ENCODE data around the gene SDK1. TPM values are rescaled to one million over a fixed set of nuclear protein-coding genes. Genes with fewer than 3 reads are reported as not detected.

Gene SDK1
- total RNA-seq, 1 experiment from 2014 or later, result 20.0 TPM

DNA sequence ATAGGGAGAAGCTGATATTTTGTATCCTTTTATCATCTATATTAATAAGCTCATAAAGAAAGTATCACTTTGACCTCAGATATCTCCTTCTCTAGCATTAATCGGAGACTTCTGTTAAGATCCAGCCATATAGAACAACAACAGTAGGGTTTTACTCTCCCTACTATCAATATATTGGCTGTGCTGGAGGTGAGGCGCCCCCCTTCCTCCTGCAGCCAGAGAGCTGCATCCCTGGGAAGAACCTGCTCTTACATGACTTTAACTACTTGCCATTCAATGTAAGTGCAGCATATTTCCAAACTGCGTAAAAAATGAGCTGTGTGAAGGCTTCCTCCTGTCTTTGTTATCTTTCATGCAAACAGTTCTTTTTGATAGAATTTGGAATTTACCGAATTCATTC is 247.8 kb downstream of the SDK1 start:
- CTCF ChIA-PET, result interaction anchor here (0.6 kb wide), 1 partner anchor 1076 kb away, joined by 3 read pairs; no protein-coding TSS in a partner anchor
- TF ChIP-seq, protein P1, sequence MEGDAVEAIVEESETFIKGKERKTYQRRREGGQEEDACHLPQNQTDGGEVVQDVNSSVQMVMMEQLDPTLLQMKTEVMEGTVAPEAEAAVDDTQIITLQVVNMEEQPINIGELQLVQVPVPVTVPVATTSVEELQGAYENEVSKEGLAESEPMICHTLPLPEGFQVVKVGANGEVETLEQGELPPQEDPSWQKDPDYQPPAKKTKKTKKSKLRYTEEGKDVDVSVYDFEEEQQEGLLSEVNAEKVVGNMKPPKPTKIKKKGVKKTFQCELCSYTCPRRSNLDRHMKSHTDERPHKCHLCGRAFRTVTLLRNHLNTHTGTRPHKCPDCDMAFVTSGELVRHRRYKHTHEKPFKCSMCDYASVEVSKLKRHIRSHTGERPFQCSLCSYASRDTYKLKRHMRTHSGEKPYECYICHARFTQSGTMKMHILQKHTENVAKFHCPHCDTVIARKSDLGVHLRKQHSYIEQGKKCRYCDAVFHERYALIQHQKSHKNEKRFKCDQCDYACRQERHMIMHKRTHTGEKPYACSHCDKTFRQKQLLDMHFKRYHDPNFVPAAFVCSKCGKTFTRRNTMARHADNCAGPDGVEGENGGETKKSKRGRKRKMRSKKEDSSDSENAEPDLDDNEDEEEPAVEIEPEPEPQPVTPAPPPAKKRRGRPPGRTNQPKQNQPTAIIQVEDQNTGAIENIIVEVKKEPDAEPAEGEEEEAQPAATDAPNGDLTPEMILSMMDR (IDR thresholded peaks at IDR 0.05; ENCODE audit: unreplicated experiment), result no peak
- H3K36me3 Mint-ChIP-seq (ENCODE audit: insufficient read depth, unreplicated experiment), result no peaks in the 10 kb centered on the region
- no peaks in the 10 kb centered on the region for H3K9me3 Mint-ChIP-seq (ENCODE audit: low read depth, unreplicated experiment)
- no peaks in the 10 kb centered on the region for H3K27me3 Mint-ChIP-seq (ENCODE audit: unreplicated experiment)
- intact Hi-C loops (cut with micrococcal nuclease; ENCODE audit: unreplicated experiment), result no loop called here
- no TSS peak for BruUV-seq (replicated peaks)
- no peak overlapping the region for H3K27ac Mint-ChIP-seq (ENCODE audit: unreplicated experiment)
- DNase-seq, result no peak
- H3K4me3 Mint-ChIP-seq (ENCODE audit: low read depth, unreplicated experiment), result no peak overlapping the region
- H3K4me1 Mint-ChIP-seq (ENCODE audit: low read depth, unreplicated experiment), result no peaks in the 10 kb centered on the region

DNA sequence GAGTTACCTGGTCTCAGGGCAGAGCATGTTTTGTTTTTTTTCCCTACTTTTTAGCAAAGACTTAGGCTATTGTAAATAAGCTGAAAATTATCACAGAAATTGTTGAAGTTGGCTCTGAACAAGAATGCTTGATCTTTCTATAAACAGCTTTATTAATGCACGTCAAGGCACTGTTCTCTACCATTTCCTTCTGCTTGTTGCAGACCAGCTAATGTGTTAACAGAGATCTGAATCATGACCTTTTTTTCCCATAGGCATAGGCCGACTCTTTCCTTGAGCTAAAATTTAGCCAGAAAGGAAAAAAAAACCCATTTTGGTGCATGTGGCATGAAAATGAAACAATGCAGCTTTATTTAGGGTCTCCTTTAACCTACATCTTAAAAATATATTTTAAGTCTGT is 248.5 kb downstream of the SDK1 start:
- H3K4me1 Mint-ChIP-seq (ENCODE audit: low read depth, unreplicated experiment), result no peaks in the 10 kb centered on the region
- H3K9me3 Mint-ChIP-seq (ENCODE audit: low read depth, unreplicated experiment), result no peaks in the 10 kb centered on the region
- no peak for DNase-seq
- H3K27me3 Mint-ChIP-seq (ENCODE audit: unreplicated experiment), result no peaks in the 10 kb centered on the region
- intact Hi-C loops (cut with micrococcal nuclease; ENCODE audit: unreplicated experiment), result no loop called here
- no peak overlapping the region for H3K27ac Mint-ChIP-seq (ENCODE audit: unreplicated experiment)
- H3K4me3 Mint-ChIP-seq (ENCODE audit: low read depth, unreplicated experiment), result no peak overlapping the region
- H3K36me3 Mint-ChIP-seq (ENCODE audit: insufficient read depth, unreplicated experiment), result no peaks in the 10 kb centered on the region
- CTCF ChIA-PET, result no interaction called here
- no TSS peak for BruUV-seq (replicated peaks)
- TF ChIP-seq, protein P1 (IDR thresholded peaks at IDR 0.05; ENCODE audit: unreplicated experiment), result no peak

- TF ChIP-seq, protein P1 (IDR thresholded peaks at IDR 0.05; ENCODE audit: unreplicated experiment), result no peak
- Mint-ChIP-seq H3K4me3 (ENCODE audit: low read depth, unreplicated experiment) (no peak overlapping the region), H3K27ac (ENCODE audit: unreplicated experiment) (no peak overlapping the region), H3K36me3 (ENCODE audit: insufficient read depth, unreplicated experiment) (no peaks in the 10 kb centered on the region), H3K9me3 (ENCODE audit: low read depth, unreplicated experiment) (peaks cover 2% of the 10 kb centered on the region), H3K4me1 (ENCODE audit: low read depth, unreplicated experiment) (no peaks in the 10 kb centered on the region), H3K27me3 (ENCODE audit: unreplicated experiment) (no peaks in the 10 kb centered on the region)
- CTCF ChIA-PET, result no interaction called here
- BruUV-seq (replicated peaks), result no TSS peak
- intact Hi-C loops (cut with micrococcal nuclease; ENCODE audit: unreplicated experiment), result no loop called here
- DNase-seq, result no peak
Measured at GRCh38 chr7:3551536-3551935, 250.5 kb downstream of the SDK1 start.

- no peak for DNase-seq
- CTCF ChIA-PET, result interaction anchor here (0.6 kb wide), 1 partner anchor 37 kb away, joined by 8 read pairs; no protein-coding TSS in a partner anchor
Measured at GRCh38 chr7:3552499-3552898, 251.4 kb downstream of the SDK1 start.

More at GRCh38 chr7:3552499-3552898, 251.4 kb downstream of the SDK1 start:
- no TSS peak for BruUV-seq (replicated peaks)
- no peaks in the 10 kb centered on the region for H3K36me3 Mint-ChIP-seq (ENCODE audit: insufficient read depth, unreplicated experiment)
- H3K9me3 Mint-ChIP-seq (ENCODE audit: low read depth, unreplicated experiment), result peaks cover 2% of the 10 kb centered on the region
- no peak overlapping the region for H3K4me3 Mint-ChIP-seq (ENCODE audit: low read depth, unreplicated experiment)
- H3K27me3 Mint-ChIP-seq (ENCODE audit: unreplicated experiment), result no peaks in the 10 kb centered on the region
- TF ChIP-seq, protein P1 (IDR thresholded peaks at IDR 0.05; ENCODE audit: unreplicated experiment), result no peak
- H3K4me1 Mint-ChIP-seq (ENCODE audit: low read depth, unreplicated experiment), result no peaks in the 10 kb centered on the region
- no peak overlapping the region for H3K27ac Mint-ChIP-seq (ENCODE audit: unreplicated experiment)
- intact Hi-C loops (cut with micrococcal nuclease; ENCODE audit: unreplicated experiment), result no loop called here
